Measurements from ENCODE around the gene SORL1. TPM values are rescaled to one million over a fixed set of nuclear protein-coding genes. Genes with fewer than 3 reads are reported as not detected.

The SORL1 gene
- total and polyA plus RNA-seq, 2 of the 13 experiments (the other 11 are each of a cell fraction or from before 2014, with no cell fraction given): 21.3 to 148 TPM

GRCh38 chr11:121455115-121455514 is 3.0 kb downstream of the SORL1 start:
- CTCF ChIA-PET (ENCODE audit: low intra/inter-chr PET ratio, low total read pairs): no interaction called here
- no peak overlapping the region for H3K27ac ChIP-seq (ENCODE audit: extremely low read length, insufficient read depth, low read length)
- TF ChIP-seq, protein P1, sequence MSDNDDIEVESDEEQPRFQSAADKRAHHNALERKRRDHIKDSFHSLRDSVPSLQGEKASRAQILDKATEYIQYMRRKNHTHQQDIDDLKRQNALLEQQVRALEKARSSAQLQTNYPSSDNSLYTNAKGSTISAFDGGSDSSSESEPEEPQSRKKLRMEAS (IDR thresholded peaks at IDR 0.05): 0 out of 2 replicates have a peak, but pooled peaks have one; percentile 11
- TF ChIP-seq ZNF329 (CRISPR knock-in tag; IDR thresholded peaks at IDR 0.05; ENCODE audit: low read depth) (no peak), ARNTL (CRISPR knock-in tag; IDR thresholded peaks at IDR 0.05) (no peak), ZBTB40 (IDR thresholded peaks at IDR 0.05) (no peak), ZBTB40 (CRISPR knock-in tag; IDR thresholded peaks at IDR 0.05) (no peak)
- TF ChIP-seq, protein P2, sequence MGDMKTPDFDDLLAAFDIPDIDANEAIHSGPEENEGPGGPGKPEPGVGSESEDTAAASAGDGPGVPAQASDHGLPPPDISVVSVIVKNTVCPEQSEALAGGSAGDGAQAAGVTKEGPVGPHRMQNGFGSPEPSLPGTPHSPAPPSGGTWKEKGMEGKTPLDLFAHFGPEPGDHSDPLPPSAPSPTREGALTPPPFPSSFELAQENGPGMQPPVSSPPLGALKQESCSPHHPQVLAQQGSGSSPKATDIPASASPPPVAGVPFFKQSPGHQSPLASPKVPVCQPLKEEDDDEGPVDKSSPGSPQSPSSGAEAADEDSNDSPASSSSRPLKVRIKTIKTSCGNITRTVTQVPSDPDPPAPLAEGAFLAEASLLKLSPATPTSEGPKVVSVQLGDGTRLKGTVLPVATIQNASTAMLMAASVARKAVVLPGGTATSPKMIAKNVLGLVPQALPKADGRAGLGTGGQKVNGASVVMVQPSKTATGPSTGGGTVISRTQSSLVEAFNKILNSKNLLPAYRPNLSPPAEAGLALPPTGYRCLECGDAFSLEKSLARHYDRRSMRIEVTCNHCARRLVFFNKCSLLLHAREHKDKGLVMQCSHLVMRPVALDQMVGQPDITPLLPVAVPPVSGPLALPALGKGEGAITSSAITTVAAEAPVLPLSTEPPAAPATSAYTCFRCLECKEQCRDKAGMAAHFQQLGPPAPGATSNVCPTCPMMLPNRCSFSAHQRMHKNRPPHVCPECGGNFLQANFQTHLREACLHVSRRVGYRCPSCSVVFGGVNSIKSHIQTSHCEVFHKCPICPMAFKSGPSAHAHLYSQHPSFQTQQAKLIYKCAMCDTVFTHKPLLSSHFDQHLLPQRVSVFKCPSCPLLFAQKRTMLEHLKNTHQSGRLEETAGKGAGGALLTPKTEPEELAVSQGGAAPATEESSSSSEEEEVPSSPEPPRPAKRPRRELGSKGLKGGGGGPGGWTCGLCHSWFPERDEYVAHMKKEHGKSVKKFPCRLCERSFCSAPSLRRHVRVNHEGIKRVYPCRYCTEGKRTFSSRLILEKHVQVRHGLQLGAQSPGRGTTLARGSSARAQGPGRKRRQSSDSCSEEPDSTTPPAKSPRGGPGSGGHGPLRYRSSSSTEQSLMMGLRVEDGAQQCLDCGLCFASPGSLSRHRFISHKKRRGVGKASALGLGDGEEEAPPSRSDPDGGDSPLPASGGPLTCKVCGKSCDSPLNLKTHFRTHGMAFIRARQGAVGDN (CRISPR knock-in tag; IDR thresholded peaks at IDR 0.05): peak; percentile 23; the same call in 1 of the 2 replicates
- TF ChIP-seq, protein P3, sequence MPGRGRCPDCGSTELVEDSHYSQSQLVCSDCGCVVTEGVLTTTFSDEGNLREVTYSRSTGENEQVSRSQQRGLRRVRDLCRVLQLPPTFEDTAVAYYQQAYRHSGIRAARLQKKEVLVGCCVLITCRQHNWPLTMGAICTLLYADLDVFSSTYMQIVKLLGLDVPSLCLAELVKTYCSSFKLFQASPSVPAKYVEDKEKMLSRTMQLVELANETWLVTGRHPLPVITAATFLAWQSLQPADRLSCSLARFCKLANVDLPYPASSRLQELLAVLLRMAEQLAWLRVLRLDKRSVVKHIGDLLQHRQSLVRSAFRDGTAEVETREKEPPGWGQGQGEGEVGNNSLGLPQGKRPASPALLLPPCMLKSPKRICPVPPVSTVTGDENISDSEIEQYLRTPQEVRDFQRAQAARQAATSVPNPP (CRISPR knock-in tag; IDR thresholded peaks at IDR 0.05): no peak

More at GRCh38 chr11:121455115-121455514, 3.0 kb downstream of the SORL1 start:
- POLR2A ChIA-PET: no interaction called here
- Histone ChIP-seq H3K4me3 (replicated peaks in 1 of 3; ENCODE audit: insufficient read depth in 1 of 3, low read depth in 2 of 3, low read length in 3 of 3) (peak overlapping the region; percentile 93 to 96 (median 94); a peak in 5 of 6 replicates), H3K4me2 (ENCODE audit: low read depth, low read length) (peak overlapping the region; percentile 79), H3K36me3 (replicated peaks in 1 of 2; ENCODE audit: control insufficient read depth in 1 of 2, insufficient read depth in 2 of 2, low read length in 2 of 2) (no peaks in the 10 kb centered on the region), H4K20me1 (ENCODE audit: insufficient read depth, low read length) (no peaks in the 10 kb centered on the region), H3K4me1 (ENCODE audit: insufficient read depth, low read length) (peaks cover 80% of the 10 kb centered on the region), H2AFZ (ENCODE audit: low read length) (no peak overlapping the region), H3K27me3 (ENCODE audit: control insufficient read depth in 1 of 2, insufficient read depth in 2 of 2, low read length in 2 of 2) (peaks cover 0 to 6% of the 10 kb centered on the region in 2 experiments; a peak in 1 of 5 replicates), H3K9ac (ENCODE audit: insufficient read depth, low read depth, low read length) (peak overlapping the region; percentile 37; the same call in 1 of the 2 replicates), H3K79me2 (ENCODE audit: insufficient read depth, low read length) (peaks cover 73% of the 10 kb centered on the region), H3K9me3 (ENCODE audit: low read length) (no peaks in the 10 kb centered on the region)
- no peak for ATAC-seq
- BruUV-seq (replicated peaks): no TSS peak
- intact Hi-C loops (cut with micrococcal nuclease; ENCODE audit: unreplicated experiment): no loop called here
- no peak for FAIRE-seq
- WGBS (ENCODE audit: low lambda C conversion rate): 71% methylated on average over 3 of the region's 3 CpGs
- in situ Hi-C loops (cut with HindIII; ENCODE audit: extremely low pct_ligation_motif_present, low pct_unique_long_range_greater_than_20kb): no loop called here
- no peak for DNase-seq (ENCODE audit: low spot score)

Measured in HepG2 (cell line).